GM11168 (cell line): ENCODE results near the gene C9orf85.

Source experiments
- in situ Hi-C: fragments of 300-500 bp; cut with MboI; formaldehyde crosslinking; loops from one replicate; pipeline ENCODE4 v1.12.0; 2022; ENCODE audit warnings: low sequenced_read_pairs; ENCODE audit not compliant: unreplicated experiment

C9orf85 gene

DNA sequence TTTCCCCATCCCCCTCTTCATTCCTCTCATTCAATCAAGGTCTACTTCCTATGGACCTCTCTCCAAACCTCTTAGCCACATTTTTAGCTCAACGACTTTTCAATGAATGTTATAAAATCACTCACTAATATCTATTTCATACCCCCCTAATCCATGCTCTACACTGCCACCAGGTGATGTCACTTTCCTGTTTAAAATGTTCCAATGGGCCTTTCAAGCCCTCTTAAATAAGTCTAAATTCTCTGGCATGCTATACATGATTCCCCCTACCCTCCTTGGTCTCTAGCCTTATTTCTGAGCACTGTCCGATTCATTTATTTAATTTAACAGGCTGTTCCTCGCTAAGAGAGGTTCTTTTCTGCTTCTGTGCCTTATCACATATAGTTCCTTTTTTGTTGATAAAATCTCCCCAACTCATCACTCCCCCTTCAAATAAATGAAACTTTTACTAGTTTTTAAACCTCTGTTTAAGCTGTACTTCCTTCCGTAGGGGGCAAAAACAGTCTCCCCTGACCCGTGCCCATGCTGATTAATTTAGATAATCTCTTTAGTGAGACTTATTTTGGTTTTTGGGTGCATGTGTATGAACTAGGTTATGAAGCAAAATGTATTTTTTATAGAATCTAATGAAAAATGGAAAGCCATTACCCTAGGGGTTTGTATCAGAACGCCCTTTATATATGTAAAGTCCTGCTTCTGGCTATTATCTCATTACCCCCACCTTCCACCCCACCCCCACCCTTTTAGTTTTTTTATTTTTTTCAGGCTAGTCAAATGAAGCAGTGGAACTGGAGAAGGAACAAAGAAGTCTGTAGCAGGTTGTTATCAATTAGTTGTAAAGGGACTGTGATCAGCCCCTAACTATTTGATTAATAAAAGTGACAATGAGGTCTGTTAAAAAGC, 9.5 kb upstream of the C9orf85 start:
- in situ Hi-C loops = no loop called here

DNA sequence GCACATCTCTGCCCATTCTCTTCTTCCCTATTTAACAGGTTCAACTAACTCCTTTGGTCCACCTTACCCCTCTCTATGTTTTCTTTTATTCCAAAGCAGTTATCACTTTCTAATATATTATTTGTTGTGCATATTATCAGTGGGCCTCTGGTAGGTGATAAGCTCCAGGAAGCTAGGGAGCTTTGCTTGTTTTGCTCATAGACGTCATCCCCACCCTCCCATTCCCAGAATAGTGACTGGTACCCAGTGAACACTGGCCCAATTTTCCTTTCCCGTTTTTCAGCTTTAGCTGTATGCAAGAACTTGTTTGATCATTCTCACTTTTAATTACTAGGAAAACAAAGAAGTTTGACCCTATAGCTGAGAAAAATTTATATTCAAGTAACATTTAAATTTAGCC, 7.4 kb upstream of the C9orf85 start:
- in situ Hi-C loops = no loop called here

DNA sequence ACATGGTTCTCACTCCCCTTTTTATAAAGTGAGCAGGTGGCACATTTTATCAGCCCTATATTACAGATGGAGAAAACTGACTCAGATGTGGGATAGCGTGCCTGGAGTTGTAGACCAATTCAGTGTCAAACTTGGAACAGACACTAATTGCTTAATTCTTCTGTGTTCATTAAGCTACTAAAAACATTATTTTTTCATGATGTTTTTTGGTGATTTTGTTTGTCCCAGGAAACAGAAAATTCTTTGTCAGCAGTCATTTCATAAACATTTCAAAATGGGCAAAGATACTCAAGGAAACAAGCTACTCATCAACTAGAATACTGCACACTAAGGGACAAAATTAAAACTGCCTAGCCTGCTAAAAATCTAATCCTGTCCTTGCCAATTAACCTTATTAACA, 2.6 kb upstream of the C9orf85 start:
- in situ Hi-C loops = no loop called here

DNA sequence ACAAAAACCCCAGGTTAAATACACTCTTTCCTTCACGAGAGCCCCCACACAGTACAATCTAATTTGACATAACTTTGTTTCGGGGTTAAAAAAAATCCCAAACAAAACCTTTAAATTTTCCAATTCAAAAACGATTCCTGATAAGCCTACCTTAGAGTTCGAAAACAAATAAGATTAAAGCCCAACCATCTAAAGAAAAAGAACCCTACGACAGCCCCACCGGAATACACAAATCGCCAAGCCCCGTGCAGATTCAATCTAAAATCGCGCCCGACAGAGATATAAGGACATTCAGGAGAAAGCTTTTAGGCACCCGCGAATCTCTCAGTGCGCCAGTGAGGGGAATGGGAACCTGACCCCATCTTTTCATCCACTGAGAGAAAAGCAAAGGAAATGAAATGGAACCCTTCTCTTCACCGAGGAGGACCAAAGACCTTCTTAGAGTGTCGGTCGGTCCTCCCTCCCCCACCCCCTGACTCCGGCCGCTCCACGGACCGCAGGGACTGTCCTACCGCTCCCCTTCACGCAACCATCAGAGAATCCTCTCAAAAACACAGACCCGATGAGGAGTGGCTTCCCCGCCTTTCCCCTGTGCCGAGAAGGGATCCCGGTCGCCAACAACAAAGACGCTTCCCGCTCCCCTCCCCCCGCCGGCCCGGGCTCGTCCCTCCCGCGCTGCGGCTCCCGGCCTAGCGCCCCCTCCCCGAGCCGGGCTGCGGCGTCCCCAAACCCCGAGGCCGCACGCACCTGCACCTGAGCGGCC, 1.4 kb upstream of the C9orf85 start:
- in situ Hi-C loops = no loop called here

DNA sequence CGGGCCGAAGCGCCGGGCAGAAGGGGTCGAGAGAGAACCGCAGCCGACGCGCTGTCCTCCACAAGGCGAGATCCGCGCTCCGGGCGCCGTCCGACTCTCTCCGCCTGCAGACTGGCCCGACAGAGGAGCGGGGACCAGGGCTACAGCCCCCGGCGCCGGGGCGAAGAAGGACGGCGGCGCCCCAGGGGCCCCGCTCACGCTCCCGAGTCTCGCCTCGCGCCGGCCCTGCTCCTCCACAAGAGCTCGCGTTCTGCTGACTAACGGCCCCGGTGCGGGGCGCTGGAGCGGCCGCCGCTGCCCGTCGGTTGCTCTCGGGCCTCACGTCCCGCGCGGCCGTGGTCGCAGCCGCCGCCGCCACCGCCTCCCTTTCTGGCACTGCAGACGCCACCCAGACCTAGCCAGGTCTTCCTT, 784 bp upstream of the C9orf85 start:
- in situ Hi-C loops = no loop called here

DNA sequence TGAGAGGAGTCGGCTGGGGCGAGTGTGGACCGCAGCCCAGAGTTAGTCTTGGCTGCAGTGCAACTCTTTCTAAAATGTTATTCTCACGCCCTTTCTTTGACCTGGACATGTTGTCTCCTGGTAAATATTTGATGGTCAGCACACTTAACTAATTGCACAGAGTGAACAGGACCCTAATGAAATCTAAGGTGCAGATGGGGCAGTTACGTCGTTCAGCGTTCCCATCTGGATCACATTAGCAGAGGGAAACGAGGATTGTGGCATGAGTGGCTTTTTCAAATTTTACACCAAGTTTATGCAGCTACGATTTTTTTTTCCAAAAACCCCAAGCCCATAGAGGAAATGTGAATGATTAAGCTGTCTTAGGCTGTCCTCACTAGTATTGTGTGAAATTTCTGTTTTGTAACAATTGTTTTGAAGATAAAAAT, 483 bp downstream of the C9orf85 start:
- in situ Hi-C loops = no loop called here

DNA sequence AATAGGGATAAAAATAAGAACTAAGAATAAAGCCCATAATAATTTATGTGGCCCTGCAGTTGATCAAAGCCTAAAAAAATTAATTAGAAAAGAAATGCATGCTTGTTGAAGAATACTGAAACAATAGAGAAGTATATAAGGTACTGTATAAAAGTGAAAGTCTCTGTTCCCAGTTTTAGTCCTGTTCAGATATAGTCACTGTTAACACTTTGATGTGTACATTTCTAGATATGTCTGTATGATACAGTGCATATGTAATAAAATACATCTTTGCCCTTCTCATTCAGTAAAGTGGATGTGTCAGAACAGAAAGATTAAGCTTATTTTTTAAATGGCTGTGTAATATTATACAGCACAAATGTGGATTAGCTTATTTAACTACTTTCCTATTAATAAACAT, 4.1 kb downstream of the C9orf85 start:
- in situ Hi-C loops = no loop called here

DNA sequence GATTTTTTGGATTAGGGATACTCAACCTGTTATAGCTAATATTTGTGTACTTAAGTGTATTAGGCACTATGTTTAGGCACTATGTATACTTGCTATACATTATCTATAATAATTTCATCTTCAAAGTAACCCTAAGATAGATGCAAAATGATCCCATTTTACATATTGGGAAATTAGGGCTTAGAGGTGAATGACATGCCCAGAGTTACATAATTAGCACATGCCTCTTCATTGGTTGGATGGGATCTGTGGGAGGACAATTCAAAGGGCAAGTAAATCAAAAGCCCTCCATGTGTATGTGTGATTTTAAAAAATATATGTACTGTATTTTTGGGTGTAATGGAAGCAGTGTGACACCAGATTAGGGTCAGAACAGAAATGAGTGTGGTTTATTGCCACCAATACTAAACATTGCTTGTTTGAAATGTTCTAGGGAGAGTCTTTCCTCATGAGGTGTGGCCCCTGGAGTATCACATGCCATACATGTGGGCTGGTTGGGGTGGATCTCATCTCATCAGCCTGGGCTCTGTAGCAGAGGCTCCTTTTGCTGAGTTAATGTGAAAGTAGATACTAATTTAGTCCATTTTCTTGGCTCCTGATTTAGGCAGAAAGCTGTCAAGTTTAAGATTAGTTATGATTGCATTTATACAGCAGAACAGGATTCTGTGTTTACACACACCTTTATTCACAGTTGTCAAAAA, 5.5 kb downstream of the C9orf85 start:
- in situ Hi-C loops = no loop called here

DNA sequence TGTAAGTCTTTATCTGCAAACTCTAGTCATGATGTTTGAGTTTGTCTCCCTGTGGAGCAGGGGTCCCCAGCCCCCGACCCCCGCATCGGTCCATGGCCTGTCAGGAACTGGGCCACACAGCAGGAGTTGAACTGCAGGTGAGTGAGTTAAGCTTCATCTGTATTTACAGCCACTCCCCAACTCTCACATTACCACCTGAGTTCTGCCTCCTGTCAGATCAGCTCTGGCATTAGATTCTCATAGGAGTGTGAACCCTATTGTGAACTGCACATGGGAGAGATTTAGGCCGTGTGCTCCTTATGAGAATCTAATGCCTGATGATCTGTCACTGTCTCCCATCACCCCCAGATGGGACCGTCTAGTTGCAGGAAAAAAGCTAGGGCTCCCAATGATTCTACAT, 7.0 kb downstream of the C9orf85 start:
- in situ Hi-C loops = no loop called here

DNA sequence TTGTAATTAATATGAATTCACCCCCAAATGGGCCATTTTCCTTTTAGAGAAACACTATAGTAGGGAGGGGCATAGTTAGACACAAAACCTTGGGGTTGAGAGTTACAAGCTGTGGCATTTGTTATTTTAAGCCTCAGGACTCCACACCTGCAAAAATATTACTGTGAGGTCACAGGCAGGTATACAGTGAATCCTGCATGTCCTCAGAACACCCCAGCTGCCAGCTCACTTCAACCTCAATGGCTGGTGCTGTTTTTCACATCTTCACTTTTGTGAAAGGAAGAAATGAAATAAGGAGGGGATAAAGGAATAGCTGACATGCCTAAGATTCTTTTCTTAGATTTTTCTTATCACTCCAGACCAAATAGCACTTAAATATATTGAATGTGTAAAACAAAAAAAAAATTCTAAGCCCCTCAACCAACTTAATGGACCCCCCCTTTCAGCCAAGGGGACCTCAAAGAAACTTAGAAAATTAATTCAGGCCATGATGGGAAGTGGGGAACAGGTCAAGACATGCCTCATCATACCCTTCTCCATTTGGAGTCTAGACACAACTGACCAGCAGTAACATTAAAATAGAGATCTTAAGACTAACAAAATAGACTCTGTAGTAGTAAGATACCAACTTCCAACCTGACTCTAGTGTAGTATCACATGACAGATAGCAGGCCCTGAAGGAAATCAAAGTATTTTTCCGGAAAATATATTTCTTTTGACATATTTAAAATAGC, 9.2 kb downstream of the C9orf85 start:
- in situ Hi-C loops = no loop called here

DNA sequence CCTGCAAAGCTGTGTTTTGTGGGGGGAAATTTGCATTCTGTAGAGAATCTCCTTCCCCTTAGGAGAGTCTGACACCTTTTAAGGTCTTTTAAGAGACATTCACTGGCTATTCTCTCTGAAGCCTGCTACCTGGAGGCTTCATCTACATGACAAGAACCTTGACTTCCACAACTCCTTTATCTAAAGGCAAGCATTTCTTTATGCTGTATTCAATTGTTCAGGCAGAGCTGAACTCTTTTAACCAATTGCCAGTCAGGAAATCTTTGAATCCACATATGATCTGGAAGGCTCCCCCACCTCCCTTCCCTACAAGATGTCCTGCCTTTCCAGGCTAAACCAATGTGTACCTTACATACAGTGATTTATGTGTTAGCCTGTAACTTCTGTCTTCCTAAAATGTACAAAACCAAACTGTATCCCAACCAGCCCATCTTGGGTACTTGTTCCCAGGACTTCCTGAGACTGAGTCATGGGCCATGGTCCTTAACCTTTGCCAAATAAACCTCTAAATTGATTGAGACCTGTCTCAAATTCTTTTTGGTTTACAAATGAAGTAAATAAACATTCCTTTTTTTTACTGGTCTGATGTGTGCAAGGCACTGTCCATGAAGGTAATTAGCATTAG, 9.9 kb downstream of the C9orf85 start:
- in situ Hi-C loops = no loop called here

DNA sequence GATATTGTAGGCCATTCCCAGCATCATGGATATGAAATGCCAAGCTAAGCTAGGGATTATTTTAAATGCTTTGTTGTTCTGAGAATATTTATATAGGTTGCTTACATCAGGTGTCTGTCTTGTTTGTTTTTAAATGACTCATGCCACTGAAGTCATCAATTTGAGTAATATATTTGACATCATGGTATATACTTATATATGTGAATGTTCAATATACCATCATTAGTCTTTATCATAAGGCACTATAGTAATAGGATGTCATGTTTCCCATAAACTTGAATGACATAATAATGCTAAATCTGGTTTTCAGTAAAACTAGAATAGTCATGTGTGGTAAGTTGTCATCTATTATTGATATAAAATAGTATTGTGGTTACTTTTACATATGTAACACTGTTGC, 13.1 kb downstream of the C9orf85 start:
- in situ Hi-C loops = no loop called here

DNA sequence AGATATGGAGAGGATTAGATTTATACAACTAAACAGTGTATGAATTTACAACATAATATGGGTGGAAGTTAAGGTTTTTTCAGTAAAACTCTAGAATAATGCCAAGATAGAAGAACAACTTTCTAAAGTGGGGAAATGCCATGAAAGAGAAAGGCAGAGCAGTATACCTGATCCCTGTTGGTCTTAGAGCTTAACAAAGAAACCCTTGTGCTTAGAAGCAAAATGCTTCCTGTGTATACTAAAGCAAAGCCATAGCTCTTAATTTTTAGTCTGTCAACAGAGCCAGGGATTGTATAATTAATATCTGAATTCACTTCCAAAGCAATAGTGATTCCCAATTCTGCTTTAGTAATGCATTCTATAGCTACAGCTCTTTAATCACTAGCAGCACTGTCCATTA, 14.4 kb downstream of the C9orf85 start:
- in situ Hi-C loops = no loop called here

DNA sequence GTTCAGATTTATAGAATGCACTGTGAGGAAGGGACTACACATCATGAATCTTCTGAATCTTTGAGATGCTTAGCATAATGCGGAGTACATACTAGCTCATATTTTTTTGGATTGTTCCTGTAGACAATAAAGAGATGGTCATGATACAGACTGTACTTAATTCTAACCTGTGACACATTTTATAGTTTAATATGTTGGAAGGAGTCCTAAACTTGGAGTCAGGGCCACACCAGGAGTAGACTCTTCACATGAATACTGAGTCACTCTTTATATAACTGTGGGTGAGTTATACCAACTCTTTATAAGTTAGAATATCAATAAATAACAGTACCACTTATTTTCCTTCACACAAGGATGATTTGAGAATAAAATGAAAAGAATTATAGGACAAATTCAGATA, 16.9 kb downstream of the C9orf85 start:
- in situ Hi-C loops = no loop called here

DNA sequence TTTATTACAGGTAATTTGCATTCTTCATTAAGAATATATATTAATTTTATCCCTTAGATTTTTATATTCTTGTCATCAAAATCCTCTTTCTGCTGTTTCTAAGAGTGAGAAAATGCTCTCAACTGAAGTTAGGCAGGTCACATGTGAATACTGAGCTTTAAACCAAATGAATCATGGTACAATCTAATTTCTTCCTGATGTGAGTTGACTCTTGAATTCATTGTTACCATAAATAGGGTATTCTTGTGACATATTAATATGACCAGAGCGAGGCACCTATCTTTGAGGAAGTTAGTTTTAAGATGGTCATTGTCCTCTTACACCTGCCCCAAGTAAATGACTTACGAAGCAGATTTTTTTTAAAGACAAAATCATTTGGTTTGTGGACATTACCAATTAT, 17.4 kb downstream of the C9orf85 start:
- in situ Hi-C loops = no loop called here

DNA sequence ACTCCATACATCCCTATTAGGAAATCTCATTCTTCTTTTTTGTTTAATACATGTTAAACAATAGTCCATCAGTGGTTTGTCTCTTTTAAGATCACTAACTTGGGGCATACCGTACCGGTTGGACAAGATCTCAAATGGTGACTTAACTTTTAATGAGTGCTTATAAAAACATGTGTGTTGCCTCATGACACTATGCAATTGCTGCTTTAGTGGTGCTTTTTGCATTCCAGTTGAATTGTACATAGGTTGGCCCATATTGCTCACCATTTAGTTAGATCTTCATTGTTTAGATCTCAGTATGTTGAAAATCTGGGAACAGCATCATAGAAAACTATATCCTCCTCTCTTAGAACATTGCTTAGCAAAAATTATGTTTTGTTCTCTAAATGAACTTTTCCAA, 17.8 kb downstream of the C9orf85 start:
- in situ Hi-C loops = no loop called here

DNA sequence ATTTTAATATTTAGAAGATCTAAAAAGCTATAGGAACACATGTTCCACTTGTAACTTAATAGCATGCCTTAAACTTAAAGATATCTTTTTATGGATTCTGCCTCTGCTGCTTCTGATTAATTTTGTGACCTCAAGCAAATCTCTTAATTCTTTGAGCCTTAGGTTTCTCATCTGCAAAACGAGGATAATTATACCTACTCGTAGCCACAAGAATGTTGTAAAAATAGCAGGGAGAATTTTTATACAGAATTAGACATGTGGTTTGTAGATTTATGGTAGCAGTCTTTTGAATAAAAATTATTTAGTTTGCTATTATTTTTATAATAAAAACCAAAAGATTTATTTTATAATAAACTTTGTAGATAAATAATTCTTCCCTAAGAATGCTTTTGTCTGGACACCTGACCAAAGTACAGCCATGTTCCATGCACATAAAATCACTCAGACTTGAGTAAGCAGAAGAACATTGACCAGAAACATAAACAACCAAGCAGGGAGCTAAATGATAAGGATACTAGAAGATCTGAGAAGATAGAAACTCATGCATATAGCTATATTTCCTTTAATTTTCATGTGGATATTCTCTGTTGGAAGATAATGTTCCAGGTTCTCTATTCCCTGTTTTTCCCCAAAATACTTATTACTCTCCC, 18.5 kb downstream of the C9orf85 start:
- in situ Hi-C loops = no loop called here

DNA sequence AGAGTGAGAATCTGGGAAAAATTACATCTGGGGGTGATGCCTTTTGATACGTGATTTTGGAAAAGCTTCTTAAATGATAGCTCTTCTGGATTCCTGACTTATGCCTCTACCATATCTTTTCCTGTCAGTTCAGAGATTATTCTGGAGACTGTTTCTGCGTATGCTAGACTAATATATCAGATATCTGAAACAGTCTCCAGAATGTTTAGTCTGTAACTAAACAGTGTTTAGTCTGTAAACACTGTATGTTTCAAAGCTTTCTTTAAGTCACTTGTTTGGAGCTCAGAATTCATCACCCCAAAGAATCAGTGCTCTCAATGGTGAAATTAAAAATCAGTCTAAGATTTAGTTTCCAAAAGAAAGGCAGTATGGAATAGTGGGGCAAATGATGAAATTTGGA, 19.7 kb downstream of the C9orf85 start:
- in situ Hi-C loops = no loop called here

DNA sequence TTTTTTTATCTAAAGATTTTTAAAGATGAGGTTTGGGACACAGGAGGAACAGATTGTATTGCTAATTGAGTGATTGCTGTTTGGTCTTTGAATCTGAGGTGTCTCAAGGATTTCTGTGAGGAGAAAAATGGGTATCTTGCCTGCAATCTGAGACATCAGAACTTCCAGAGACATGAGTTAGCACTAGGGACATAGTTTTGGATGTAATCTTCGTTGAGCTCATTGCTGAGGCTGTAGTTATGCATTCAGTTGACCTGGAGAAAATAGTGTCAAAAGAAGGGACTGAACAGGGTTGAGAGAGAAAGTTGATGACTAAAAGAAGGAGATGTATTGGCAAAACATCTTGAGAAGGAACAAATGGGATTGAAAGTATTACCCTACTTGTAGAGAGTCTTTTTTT, 24.6 kb downstream of the C9orf85 start:
- in situ Hi-C loops = no loop called here
